K562 (cell line): ENCODE results near the gene DIPK1B. TPM values are rescaled to one million over a fixed set of nuclear protein-coding genes. Genes with fewer than 3 reads are reported as not detected.

ENCODE experiments used
- ATAC-seq: fragments of 200-7000 bp; cut with Tn5 transposase; 3 replicates; pipeline ENCODE4 v1.9.1; 2020; ENCODE audit warnings: moderate library complexity
- BruUV-seq: library from RNA; stranded (reverse); fragments of 400-500 nt; replicated peaks from 2 replicates; lab custom pipeline; 2021; lab: Mats Ljungman, UMichigan
- CTCF ChIA-PET: fragments of 300-600 bp; formaldehyde crosslinking; extraction: SDS; loops from one replicate; lab custom pipeline; 2021; ENCODE audit warnings: low intra/inter-chr PET ratio; lab: Yijun Ruan, JAX
- POLR2A ChIA-PET: fragments of 300-600, 350-650 bp; sonication (Branson Sonifier 250); formaldehyde crosslinking; extraction: SDS; loops from one replicate; lab custom pipeline; 2021; ENCODE audit warnings: antibody characterized with exemption, inconsistent platforms; lab: Yijun Ruan, JAX
- DNase-seq, 4 experiments: peaks; one replicate each; pipeline versions ENCODE4 v3.0.0 to v3.0.0-alpha.2; 2011 to 2018; ENCODE audit warnings: low spot score in 3 of 4, mixed read lengths in 3 of 4; ENCODE audit errors: extremely low read depth in 1 of 4
- FAIRE-seq: peaks from 2 replicates; lab custom pipeline; 2011; peaks lifted over from hg19 to GRCh38; lab: Jason Lieb, UNC
- H2AFZ ChIP-seq: 2 replicates; pipeline ENCODE4 v1.6.0; 2011; ENCODE audit warnings: low read depth, low read length, control low read depth, inconsistent platforms
- H3K27ac ChIP-seq: fragments of 200-600 bp; 3 replicates; pipeline ENCODE4 v1.8.0; 2011; ENCODE audit warnings: low read depth, mild to moderate bottlenecking, control low read depth, inconsistent platforms, low read length, moderate library complexity, mixed read lengths; ENCODE audit errors: extremely low read depth
- H3K27me3 ChIP-seq, 2 experiments: fragments of 300-600 bp in 1 of 2; 2 replicates in 1 of 2; 3 replicates in 1 of 2; pipeline versions ENCODE4 v1.6.0 to v1.8.0; 2011; ENCODE audit warnings: inconsistent platforms in 2 of 2, low read length in 2 of 2, mild to moderate bottlenecking in 1 of 2, mixed read lengths in 1 of 2, moderate library complexity in 1 of 2; ENCODE audit not compliant: control insufficient read depth in 2 of 2, insufficient read depth in 2 of 2
- H3K36me3 ChIP-seq: fragments of 300-600 bp; 3 replicates; pipeline ENCODE4 v1.8.0; 2011; ENCODE audit warnings: mild to moderate bottlenecking, low read length, inconsistent platforms; ENCODE audit not compliant: control insufficient read depth, insufficient read depth
- H3K4me1 ChIP-seq, 2 experiments: fragments of 200-600 bp in 1 of 2; replicated peaks in 1 of 2; 2 replicates in 1 of 2; 3 replicates in 1 of 2; pipeline versions ENCODE4 v1.5.1 to v1.8.0; 2011; ENCODE audit warnings: inconsistent platforms in 2 of 2, low read length in 2 of 2, mild to moderate bottlenecking in 1 of 2, mixed read lengths in 1 of 2, moderate library complexity in 1 of 2; ENCODE audit not compliant: control insufficient read depth in 2 of 2, insufficient read depth in 2 of 2
- H3K4me2 ChIP-seq: 2 replicates; pipeline ENCODE4 v1.6.1; 2011; ENCODE audit warnings: low read length, control low read depth, inconsistent platforms, mixed read lengths; ENCODE audit not compliant: insufficient read depth
- H3K4me3 ChIP-seq: fragments of 200-600 bp; sonication (generic), shearing (Covaris generic); 2 replicates; pipeline ENCODE4 v1.5.1; 2016; ENCODE audit warnings: control low read depth, inconsistent platforms
- H3K79me2 ChIP-seq: fragments of 200-600 bp; 3 replicates; pipeline ENCODE4 v1.8.0; 2011; ENCODE audit warnings: low read length, inconsistent platforms; ENCODE audit not compliant: control insufficient read depth, insufficient read depth
- H3K9ac ChIP-seq, 2 experiments: 2 replicates each; pipeline versions ENCODE4 v1.6.0 to v1.6.1; 2011; ENCODE audit warnings: low read depth in 2 of 2, low read length in 2 of 2, control low read depth in 1 of 2, inconsistent platforms in 1 of 2, mild to moderate bottlenecking in 1 of 2, mixed read lengths in 1 of 2; ENCODE audit not compliant: insufficient read depth in 1 of 2
- H3K9me1 ChIP-seq: one replicate; pipeline ENCODE4 v1.6.0; 2011; ENCODE audit warnings: inconsistent platforms, mild to moderate bottlenecking, low read length, moderate library complexity; ENCODE audit not compliant: control insufficient read depth, insufficient read depth
- H3K9me3 ChIP-seq: replicated peaks from 2 replicates; pipeline ENCODE4 v1.5.1; 2011; ENCODE audit warnings: low read depth, low read length, inconsistent platforms; ENCODE audit not compliant: control insufficient read depth, insufficient read depth
- H4K20me1 ChIP-seq: replicated peaks from 2 replicates; pipeline ENCODE4 v1.6.1; 2011; ENCODE audit warnings: low read length, inconsistent platforms, mixed read lengths; ENCODE audit not compliant: control insufficient read depth, insufficient read depth
- MTF1 ChIP-seq: fragments of 250-450 bp; sonication (Bioruptor Pico); IDR thresholded peaks from 2 replicates; pipeline ENCODE4 v1.9.0; 2021; ENCODE audit warnings: moderate library complexity, mild to moderate bottlenecking, inconsistent platforms, borderline replicate concordance
- PTBP1 ChIP-seq: fragments of 200-400 bp; formaldehyde crosslinking; IDR thresholded peaks from 2 replicates; pipeline ENCODE4 v1.6.1; 2017; ENCODE audit warnings: low read depth, low read length
- ZKSCAN1 ChIP-seq: fragments of 150-350 bp; IDR thresholded peaks from 2 replicates; pipeline ENCODE4 v1.6.1; 2016; ENCODE audit warnings: low read depth, low read length
- WGBS: fragments of 100-300 bp; shearing (Covaris generic); methylation state at CpG from one replicate; pipeline ENCODE4 v1.1.6; 2016; ENCODE audit warnings: low coverage, mixed read lengths; ENCODE audit not compliant: insufficient coverage; ENCODE audit errors: missing lambda C conversion rate; 5-methylcytosine and 5-hydroxymethylcytosine counted together
- in situ Hi-C: fragments of 300-500 bp; cut with MboI; formaldehyde crosslinking; loops from 4 replicates; pipeline ENCODE4 v1.15.0; 2018; ENCODE audit warnings: inconsistent platforms, mixed read lengths
- intact Hi-C: fragments of 100-400 bp; cut with micrococcal nuclease; formaldehyde crosslinking; loops from 2 replicates; pipeline ENCODE4 v1.14.2; 2022
- polyA plus RNA-seq, 8 experiments: library from polyadenylated mRNA; depleted of rRNA in 4 of 8; stranded (reverse) in 5 of 8; unstranded in 3 of 8; fragments of >200 nt; fragmentation: Nextera tagmentation in 2 of 8; fragmentation: Illumina TruSeq in 1 of 8; extraction: Ambion mirVana in 2 of 8; extraction: Trizol in 1 of 8; gene quantifications; 2 replicates each; pipeline versions ENCODE4 v1.2.1 to v1.2.3, GENCODE V29; 2011 to 2014; ENCODE audit warnings: inconsistent platforms in 1 of 8, missing spikeins in 1 of 8
- total RNA-seq, 7 experiments: library from RNA; depleted of rRNA in 6 of 7; stranded (reverse); fragments of >200 nt in 6 of 7; fragmentation: Illumina TruSeq in 2 of 7; extraction: Trizol in 2 of 7; gene quantifications; 2 replicates each; pipeline versions ENCODE4 v1.2.1 to v1.2.3, GENCODE V29; 2011 to 2021; ENCODE audit warnings: low replicate concordance in 1 of 7
- TF ChIP-seq, protein P1 (sequence below): sonication (generic); formaldehyde crosslinking; IDR thresholded peaks from 2 replicates; pipeline ENCODE4 v1.8.1; 2023; ENCODE audit warnings: mild to moderate bottlenecking, missing genetic modification reagents

DIPK1B gene
- total and polyA plus RNA-seq, 9 of the 15 experiments (the other 6 are each of a cell fraction or from before 2014, with no cell fraction given) = 0.08 to 22.3 (median 5.9) TPM

DNA sequence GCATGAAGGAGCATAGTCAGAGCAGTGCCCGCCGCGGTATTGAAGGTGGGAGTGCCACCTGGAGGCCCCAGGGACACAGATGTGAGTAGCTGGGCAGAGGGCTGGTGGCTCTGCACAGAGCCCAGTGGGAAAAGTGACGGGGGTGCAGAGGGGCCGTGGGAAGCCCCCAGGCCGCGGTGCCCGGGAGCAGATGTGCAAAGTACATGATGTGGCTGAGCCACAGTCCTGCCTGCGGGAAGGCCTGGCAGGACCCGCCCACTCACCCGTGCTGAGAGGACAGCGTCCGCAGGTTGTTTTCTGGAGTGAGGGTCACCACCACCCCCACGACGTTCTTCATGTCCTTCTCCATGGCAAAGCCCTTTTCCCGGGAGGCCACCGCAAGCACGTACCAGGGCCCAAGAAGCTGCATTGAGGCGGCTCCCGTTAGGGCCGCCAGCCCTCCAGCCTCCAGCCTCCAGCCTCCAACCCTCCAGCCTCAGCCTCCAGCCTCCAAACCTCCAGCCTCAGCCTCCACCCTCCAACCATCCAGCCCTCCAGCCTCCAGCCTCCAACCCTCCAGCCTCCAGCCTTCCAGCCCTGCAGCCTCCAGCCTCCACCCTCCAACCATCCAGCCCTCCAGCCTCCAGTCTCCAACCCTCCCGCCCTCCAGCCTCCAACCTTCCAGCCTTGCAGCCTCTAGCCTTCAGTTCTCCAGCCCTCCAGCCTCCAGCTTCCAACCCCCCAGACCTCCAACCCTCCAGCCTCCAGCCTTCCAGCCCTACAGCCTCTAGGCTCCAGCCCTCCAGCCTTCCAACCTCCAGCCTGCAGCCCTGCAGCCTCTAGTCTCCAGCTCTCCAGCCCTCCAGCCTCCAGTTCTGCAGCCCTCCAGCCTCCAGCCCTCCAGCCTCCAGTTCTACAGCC is 35.0 kb downstream of the DIPK1B start:
- WGBS = 53% methylated on average over 13 of the region's 22 CpGs
- Histone ChIP-seq H3K27ac (no peak overlapping the region), H3K4me1 (peaks cover 7 to 70% of the 10 kb centered on the region in 2 experiments), H3K9me1 (no peaks in the 10 kb centered on the region), H3K9ac (no peak overlapping the region), H3K4me2 (no peak overlapping the region), H3K27me3 (no peaks in the 10 kb centered on the region), H3K4me3 (no peak overlapping the region), H4K20me1 (no peaks in the 10 kb centered on the region), H2AFZ (no peak overlapping the region), H3K9me3 (0 out of 2 replicates have a peak, but pooled peaks cover 7% of the 10 kb centered on the region), H3K36me3 (no peaks in the 10 kb centered on the region), H3K79me2 (no peaks in the 10 kb centered on the region)
- DNase-seq = no peak
- no peak for FAIRE-seq
- TF ChIP-seq ZKSCAN1 (no peak), PTBP1 (0 out of 2 replicates have a peak, but pooled peaks have one; percentile 48), MTF1 (CRISPR knock-in tag) (no peak)
- TF ChIP-seq, protein P1, sequence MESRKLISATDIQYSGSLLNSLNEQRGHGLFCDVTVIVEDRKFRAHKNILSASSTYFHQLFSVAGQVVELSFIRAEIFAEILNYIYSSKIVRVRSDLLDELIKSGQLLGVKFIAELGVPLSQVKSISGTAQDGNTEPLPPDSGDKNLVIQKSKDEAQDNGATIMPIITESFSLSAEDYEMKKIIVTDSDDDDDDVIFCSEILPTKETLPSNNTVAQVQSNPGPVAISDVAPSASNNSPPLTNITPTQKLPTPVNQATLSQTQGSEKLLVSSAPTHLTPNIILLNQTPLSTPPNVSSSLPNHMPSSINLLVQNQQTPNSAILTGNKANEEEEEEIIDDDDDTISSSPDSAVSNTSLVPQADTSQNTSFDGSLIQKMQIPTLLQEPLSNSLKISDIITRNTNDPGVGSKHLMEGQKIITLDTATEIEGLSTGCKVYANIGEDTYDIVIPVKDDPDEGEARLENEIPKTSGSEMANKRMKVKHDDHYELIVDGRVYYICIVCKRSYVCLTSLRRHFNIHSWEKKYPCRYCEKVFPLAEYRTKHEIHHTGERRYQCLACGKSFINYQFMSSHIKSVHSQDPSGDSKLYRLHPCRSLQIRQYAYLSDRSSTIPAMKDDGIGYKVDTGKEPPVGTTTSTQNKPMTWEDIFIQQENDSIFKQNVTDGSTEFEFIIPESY (CRISPR knock-in tag) = peak; percentile 68
- no TSS peak for BruUV-seq
- CTCF ChIA-PET = no interaction called here
- POLR2A ChIA-PET = interaction anchor here (1.0 to 1.3 kb wide), 2 partner anchors 12 to 13 kb away, joined by 3 read pairs; no protein-coding TSS in a partner anchor
- intact Hi-C loops (no loop called here), in situ Hi-C loops (no loop called here)
- ATAC-seq = no peak
